HL-60/S4 treated with phorbol 12-myristate 13-acetate at 8.2 ng/mL for 4 days and 3 days (cell line): ENCODE results near the gene MET.

ENCODE experiments used
- in situ Hi-C: fragments of 300-500 bp; cut with MboI; formaldehyde crosslinking; loops from 2 replicates; pipeline ENCODE4 v1.15.0; 2022; ENCODE audit warnings: low sequenced_read_pairs

The MET gene

GRCh38 chr7:116663744-116664143 is 8.3 kb upstream of the MET start:
- in situ Hi-C loops = no loop called here

- in situ Hi-C loops = no loop called here
Observed at GRCh38 chr7:116665332-116665996, 6.5 kb upstream of the MET start.

- in situ Hi-C loops = no loop called here
Observed at GRCh38 chr7:116669769-116670168, 2.2 kb upstream of the MET start.

GRCh38 chr7:116670409-116671015 is 1.5 kb upstream of the MET start:
- in situ Hi-C loops = no loop called here

GRCh38 chr7:116671111-116671510 is 885 bp upstream of the MET start:
- in situ Hi-C loops = no loop called here

GRCh38 chr7:116672596-116673456 is 830 bp downstream of the MET start:
- in situ Hi-C loops = no loop called here

- in situ Hi-C loops = no loop called here
Observed at GRCh38 chr7:116673457-116673865, 1.5 kb downstream of the MET start.

GRCh38 chr7:116674508-116675173 is 2.6 kb downstream of the MET start:
- in situ Hi-C loops = no loop called here

- in situ Hi-C loops = no loop called here
Observed at GRCh38 chr7:116675812-116676355, 3.9 kb downstream of the MET start.

GRCh38 chr7:116678780-116679179 is 6.8 kb downstream of the MET start:
- in situ Hi-C loops = no loop called here

GRCh38 chr7:116679500-116679899 is 7.5 kb downstream of the MET start:
- in situ Hi-C loops = no loop called here

GRCh38 chr7:116683786-116684185 is 11.8 kb downstream of the MET start:
- in situ Hi-C loops = no loop called here

- in situ Hi-C loops = no loop called here
Observed at GRCh38 chr7:116686033-116686432, 14.0 kb downstream of the MET start.

GRCh38 chr7:116686812-116687419 is 14.9 kb downstream of the MET start:
- in situ Hi-C loops = no loop called here

GRCh38 chr7:116687801-116688201 is 15.8 kb downstream of the MET start:
- in situ Hi-C loops = no loop called here

GRCh38 chr7:116689790-116690259 is 17.8 kb downstream of the MET start:
- in situ Hi-C loops = no loop called here

- in situ Hi-C loops = no loop called here
Observed at GRCh38 chr7:116691664-116692063, 19.7 kb downstream of the MET start.

GRCh38 chr7:116692401-116693308 is 20.7 kb downstream of the MET start:
- in situ Hi-C loops = no loop called here

- in situ Hi-C loops = no loop called here
Observed at GRCh38 chr7:116696707-116697106, 24.7 kb downstream of the MET start.
